ENCODE data around the gene MTA2.

- TF ChIP-seq CTCF (IDR thresholded peaks at IDR 0.05), result no peak
- no peak for TF ChIP-seq POLR2A (IDR thresholded peaks at IDR 0.05)
These were observed 42.6 kb upstream of the MTA2 start for GRCh38 chr11:62644220-62644619.
